Activated effector memory CD4-positive, alpha-beta T cell treated with anti-CD3 and anti-CD28 coated beads, Interleukin-2, amount 50 U/mL, for 16 hours (primary cell): ENCODE measurements around the gene TSPAN18.

Experiments
- DNase-seq: peaks from one replicate; pipeline ENCODE4 v3.0.0-alpha.2; 2020

TSPAN18 gene

GRCh38 chr11:44726283-44727113, at the start of gene TSPAN18:
Gene TSPAN18, plus strand, starts transcription at chr11:44726962. Its CDS starts 179,455 bp downstream, at chr11:44906417.
- peak; percentile 81 for DNase-seq

GRCh38 chr11:44680982-44681597, 45.7 kb upstream of the TSPAN18 start:
- DNase-seq: peak; percentile 79

DNA sequence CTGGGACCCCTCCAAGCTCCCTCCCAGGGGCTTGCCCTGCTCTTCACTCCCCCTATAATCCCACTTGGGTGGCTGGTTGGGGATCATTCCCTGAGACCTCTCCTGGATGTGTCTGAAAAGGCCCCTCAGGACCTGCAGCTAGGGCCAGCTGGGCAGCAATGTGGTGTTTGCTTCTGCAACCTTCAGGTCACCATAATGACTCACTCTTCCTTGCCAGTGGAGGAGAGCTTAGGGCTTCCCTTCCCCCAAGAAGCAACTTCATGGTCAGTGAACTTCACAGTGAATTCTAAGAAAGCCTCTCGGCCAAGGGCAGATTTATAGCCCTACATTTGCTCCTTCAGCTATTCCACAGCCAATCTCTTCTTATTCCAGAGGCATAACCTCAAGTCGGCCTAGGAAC, 45.1 kb upstream of the TSPAN18 start:
- no peak for DNase-seq

- DNase-seq: no peak
These were observed 41.9 kb upstream of the TSPAN18 start for GRCh38 chr11:44684859-44685281.

DNA sequence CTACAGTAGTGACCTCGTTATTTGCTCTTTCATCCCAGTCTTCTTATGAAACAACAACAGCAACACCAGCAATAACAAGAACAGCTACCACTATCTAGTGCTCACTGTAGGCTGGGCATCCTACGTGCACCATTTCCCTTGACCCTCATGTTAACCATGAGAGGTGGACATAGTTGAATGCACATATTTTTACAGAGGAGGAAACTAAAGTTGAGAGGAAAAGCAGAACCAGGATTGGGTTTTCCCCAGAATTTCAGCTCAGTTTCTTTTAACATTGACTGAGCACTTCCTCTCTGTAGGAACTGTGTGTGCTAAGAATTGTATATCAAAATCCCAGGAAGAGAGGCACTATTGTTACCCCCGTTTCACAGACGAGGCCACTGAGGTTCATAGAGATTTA, 39.4 kb upstream of the TSPAN18 start:
- no peak for DNase-seq

GRCh38 chr11:44689265-44689664, 37.5 kb upstream of the TSPAN18 start:
- no peak for DNase-seq

- DNase-seq: no peak
These were observed 36.1 kb upstream of the TSPAN18 start for GRCh38 chr11:44690651-44691050.

DNA sequence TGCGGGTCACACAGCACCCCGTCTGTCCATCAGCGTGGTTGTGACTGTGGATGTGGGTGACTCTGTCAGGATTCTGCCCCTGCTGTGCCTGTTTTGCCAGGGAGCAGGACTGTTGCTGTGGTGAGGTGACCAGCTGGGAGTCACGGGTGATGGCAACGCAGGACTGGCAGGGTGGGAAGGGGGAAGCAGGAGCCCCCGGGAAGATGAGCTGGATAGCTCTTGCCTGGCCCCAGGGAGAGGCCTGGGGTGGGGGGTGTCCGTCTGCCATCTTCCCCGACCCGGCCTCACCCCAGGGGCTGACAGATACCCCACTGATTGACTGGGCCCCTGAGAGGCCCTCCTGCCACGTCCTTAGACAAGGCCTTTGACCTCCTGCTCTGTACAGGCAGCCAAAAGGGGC, 34.3 kb upstream of the TSPAN18 start:
- DNase-seq: no peak

- no peak for DNase-seq
These were observed 33.1 kb upstream of the TSPAN18 start for GRCh38 chr11:44693654-44694119.

DNA sequence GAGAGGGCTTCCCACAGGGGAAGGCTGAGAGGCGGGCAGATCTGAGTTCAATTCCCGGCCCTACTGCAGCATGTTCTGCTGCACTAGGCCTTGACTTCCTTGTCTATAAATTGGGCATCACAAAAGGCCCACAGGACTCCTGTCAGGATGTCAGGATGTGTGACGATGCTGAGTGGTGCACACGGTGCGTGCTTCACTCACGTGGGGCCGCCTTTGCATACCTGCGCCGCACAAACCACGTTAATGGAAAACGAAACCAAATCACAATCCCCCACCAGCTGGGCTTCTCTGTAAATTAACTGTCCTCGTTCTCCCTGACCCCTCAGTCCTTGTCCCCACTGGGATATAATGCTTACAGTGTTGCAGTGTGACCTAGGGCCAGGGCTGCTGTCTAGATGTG, 32.3 kb upstream of the TSPAN18 start:
- DNase-seq: no peak

DNA sequence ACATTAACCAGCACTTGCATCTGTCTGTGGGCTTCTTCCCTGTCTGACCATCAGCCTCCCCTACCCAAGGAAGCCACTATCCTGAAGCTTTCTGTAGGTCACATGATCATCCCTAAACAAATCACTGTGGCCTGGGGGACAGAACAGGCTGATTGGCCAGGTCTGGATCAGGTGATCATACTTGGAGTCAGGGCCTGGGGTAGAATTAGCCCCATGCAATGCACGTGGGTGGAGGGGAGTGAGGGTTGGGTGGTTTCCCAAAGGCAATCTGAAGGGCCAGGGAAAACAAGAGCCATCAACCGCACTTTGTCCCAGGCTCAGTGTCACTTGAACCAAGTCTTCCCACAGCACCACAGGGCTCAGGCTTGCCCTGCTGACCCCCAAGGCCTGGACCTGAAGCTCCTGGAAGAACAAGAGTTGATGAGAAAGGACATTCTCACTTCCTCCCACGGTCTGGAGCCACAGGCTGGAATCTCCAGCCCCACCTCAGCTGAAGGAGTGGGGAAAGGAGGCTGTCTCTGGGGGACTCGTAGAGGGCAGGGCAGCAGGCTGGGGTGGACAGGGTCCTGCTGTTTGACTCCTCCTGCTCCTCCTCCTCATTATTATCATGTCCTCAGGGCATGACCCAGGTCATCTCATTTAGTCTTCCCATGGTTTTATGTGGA, 31.5 kb upstream of the TSPAN18 start:
- no peak for DNase-seq

DNA sequence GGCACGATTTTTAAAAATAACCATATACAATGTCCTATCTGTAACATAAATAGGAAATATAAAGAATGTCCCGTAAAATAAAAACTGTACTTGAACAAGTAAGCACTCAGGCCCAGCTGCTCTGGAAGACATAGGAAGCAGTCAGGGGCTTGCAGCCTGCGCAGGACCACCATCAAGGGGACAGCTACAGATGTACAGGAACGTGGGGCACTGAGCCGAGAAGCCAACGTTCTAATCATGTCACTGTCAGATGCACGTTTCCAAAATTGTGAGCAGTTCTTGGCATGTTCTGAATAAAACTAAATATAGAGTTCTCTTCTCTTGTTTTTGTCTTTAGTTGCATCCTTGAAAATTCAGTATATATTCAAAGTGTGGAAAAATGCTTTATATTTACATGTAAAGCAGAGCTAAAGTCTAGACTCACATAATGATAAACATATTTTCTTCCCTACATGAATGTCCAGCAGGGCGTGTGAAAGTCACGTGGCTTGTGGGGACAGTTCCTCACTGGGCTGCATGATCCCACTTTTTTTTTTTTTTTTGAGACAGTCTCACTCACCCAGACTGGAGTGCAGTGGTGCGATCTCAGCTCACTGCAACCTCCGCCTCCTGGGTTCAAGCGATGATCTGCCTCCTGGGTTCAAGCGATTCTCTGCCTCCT, 28.4 kb upstream of the TSPAN18 start:
- DNase-seq: no peak

DNA sequence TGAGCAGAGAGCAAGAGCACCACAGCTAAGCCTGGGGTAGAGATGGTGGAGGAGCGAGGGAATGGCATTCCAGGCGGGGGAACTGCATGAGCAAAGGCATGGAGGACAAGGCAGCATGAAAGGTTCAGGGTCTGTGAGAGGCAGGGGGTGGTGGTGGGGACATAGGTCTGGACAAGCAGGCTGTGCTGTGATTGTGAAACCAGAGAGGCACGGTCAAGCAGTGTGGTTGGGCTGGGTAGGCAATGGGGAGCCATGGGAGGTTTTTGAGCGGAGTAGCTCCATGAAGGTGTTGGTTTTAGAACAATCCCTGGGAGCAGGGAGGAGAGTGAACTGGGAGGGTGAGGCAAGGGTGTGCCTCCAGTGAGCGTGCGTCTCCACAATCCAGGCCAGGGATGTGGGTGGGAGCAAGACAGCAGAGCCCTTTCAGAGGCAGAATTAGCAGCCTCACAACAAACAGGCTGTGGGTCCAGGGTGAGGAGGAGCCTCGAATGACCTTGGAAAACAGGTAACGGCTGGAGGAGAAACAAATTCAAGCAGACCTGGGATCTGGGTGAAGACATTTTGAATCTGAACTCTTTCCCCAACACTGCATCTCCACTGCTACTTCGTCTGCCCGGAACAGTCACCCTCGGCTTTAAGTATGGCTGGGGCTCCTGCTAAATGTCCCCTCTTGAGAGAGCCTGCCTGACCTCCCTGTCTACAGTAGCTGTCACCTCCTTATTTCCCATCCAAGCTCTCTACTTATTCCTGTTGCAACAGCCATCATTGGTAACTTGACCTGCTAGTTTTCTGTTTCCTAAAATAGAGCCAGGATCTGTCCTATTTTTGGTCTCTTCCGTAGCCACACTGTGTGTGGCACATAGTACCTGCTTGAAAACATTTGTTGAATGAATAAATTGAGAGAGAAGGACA, 27.0 kb upstream of the TSPAN18 start:
- DNase-seq: no peak

DNA sequence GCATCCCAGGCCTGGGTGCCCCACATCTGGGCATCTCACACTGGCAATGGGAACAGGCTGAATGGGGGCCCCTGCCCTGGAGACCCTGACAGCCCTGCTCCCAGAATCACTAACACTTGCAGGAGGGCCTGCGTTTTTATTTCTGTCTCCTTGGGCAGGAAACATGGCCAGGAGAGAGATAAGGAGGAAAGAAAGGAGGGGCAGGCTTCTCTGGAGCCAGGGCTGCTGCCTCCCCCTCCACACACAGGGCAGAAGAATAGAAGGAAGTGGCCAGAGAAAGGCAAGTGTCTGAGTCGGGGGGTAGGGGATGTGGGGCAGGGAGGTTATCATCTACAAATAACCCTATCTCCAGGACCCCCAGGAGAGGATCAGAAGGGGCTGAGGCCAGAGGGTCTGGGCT, 25.5 kb upstream of the TSPAN18 start:
- no peak for DNase-seq

GRCh38 chr11:44702889-44703288, 23.9 kb upstream of the TSPAN18 start:
- DNase-seq: no peak

DNA sequence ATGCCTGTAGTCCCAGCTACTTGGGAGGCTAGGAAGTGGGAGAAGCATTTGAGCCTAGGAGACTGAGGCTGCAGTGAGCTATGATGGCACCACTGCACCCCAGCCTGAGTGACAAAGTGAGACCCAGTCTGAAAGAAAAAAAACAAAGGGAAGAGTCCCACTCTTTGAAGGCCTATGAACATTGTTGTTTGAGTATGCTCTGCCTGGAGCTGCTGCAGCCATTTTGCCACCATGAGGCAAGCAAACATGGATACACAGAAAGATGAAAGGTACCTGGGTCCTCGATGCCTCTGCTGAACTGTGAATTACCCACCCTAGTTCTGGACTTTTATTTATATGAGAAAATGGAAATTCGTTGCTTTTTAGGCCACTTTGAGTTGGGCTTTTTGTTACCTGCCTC, 19.7 kb upstream of the TSPAN18 start:
- no peak for DNase-seq

DNA sequence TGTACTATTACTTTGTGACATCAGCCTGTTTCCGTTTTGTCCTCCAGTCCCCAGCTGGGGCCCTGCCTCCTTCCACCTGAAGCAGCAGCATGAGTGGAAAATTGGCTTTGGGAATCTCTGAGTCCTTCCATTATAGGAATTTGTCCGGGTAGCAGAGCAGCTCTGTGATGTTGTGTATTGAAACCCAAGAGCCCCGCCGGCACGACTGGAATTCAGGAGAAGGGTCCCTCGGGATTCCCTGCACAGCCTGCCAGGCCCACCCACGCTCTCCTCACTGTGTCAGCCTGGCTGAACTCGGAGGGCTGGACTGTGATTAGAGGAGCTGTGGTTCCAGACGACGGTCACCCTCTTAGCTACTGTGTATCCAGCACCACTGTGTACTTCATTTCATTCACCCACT, 18.8 kb upstream of the TSPAN18 start:
- DNase-seq: no peak

DNA sequence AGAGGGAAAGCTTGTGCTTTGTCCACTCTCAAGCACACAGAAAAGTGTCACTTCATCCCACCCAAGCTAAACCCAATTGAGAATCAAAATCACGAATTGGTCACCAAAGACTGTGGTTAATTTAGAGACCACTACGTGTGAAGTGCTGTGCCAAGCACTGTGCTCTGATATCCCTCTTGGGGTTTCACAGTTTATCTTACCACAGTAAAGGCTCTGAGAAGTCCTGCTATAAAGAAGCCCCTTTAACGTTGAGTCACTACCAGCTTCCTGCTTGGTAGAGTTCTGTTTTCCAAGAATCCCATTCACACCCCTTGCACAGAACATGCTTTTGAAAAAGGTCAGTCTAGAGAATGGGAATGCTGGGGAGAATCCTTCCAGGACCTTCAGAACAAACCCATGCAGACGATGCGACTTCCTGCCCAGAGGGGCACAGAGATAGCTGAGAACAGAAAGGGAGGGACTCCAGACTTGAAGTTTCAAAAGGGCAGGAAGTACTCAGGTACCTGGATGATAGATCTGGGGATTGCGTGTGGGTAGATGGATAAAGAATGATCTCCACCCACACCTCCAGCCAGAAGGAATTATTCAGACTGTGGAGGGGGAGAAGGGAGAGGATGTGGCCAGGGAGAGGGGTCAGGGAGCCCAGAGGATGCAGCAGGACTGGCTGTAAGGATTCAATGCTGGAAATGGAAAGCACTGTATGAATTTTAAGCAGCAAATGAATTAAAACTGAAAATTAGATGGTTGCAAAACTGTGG, 18.1 kb upstream of the TSPAN18 start:
- no peak for DNase-seq

GRCh38 chr11:44709281-44709562, 17.5 kb upstream of the TSPAN18 start:
- no peak for DNase-seq

GRCh38 chr11:44709966-44710365, 16.8 kb upstream of the TSPAN18 start:
- DNase-seq: no peak

GRCh38 chr11:44711113-44711786, 15.5 kb upstream of the TSPAN18 start:
- DNase-seq: no peak
